GM18907 (cell line): ENCODE results near the gene DAPP1.
A peak's percentile ranks its signal among the peaks of the same experiment; 100 is the strongest.

ENCODE experiments used
- ATAC-seq: cut with Tn5 transposase; IDR thresholded peaks from one replicate; pipeline ENCODE4 v1.9.1; 2021; ENCODE audit warnings: mild to moderate bottlenecking, moderate library complexity; ENCODE audit not compliant: unreplicated experiment

The DAPP1 gene

GRCh38 chr4:99893839-99894160 is 77.2 kb downstream of the DAPP1 start:
- no peak for ATAC-seq

GRCh38 chr4:99894161-99894997 is 77.8 kb downstream of the DAPP1 start, which contains the start of gene LAMTOR3:
TSS of gene LAMTOR3 (minus strand) at chr4:99894427. CDS start at chr4:99893963, 464 bp downstream.
- ATAC-seq, result peak; percentile 99

GRCh38 chr4:99894998-99895397 is 78.4 kb downstream of the DAPP1 start:
- ATAC-seq, result no peak

GRCh38 chr4:99915449-99915848 is 98.8 kb downstream of the DAPP1 start:
- no peak for ATAC-seq

- no peak for ATAC-seq
Measured at GRCh38 chr4:99917575-99917974, 100.9 kb downstream of the DAPP1 start.

DNA sequence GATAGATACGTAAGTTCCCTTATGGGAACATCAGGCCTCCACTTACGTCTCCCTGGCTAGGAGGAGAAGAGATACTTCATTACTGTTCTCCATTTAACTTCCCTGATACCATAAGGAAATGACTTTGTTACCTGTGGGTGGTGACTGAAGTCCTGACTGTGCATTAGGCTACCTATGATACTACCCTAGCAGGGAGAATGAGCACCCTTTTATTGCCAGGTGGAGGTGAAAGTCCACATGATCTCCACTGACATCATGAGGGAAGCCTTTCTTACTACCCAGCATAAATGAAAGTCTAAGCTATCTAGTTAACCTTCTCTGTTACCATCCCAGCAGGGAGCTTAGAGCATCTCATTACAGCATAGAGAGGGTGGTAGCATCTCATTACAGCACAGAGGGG is 102.0 kb downstream of the DAPP1 start:
- no peak for ATAC-seq
